Ovary (tissue), 3 donors: Measurements from ENCODE around the gene MT3.

Experiments
- CTCF ChIP-seq, 3 donors: fragments of 450-650 bp in 2 of 3; fragments of 200-600 bp in 1 of 3; IDR thresholded peaks; one replicate each; pipeline versions ENCODE4 v1.5.1 to v1.8.0; 2016 to 2022; ENCODE audit warnings: antibody characterized with exemption in 3 of 3, mild to moderate bottlenecking in 1 of 3
- EP300 ChIP-seq: sonication (generic); formaldehyde crosslinking; IDR thresholded peaks from one replicate; pipeline ENCODE4 v1.6.1; 2017; ENCODE audit warnings: antibody characterized with exemption
- POLR2A ChIP-seq: fragments of 450-650 bp; IDR thresholded peaks from one replicate; pipeline ENCODE4 v1.6.1; 2017; ENCODE audit warnings: antibody characterized with exemption, mild to moderate bottlenecking, moderate library complexity
- donor health status: DM: no; HTN: no; CAD: no.

GRCh38 chr16:56625140-56625942, 36.0 kb downstream of the MT3 start, which contains the start of gene MT1E:
- TF ChIP-seq CTCF (IDR thresholded peaks at IDR 0.05) (no peak), POLR2A (peak; percentile 59), EP300 (peak; percentile 88)
